ENCODE data around the gene COBLL1. TPM values are rescaled to one million over a fixed set of nuclear protein-coding genes. Genes with fewer than 3 reads are reported as not detected.
A peak's percentile ranks its signal among the peaks of the same experiment; 100 is the strongest.

COBLL1 gene
- total RNA-seq, result under 1 TPM; 0.17 to 0.50 TPM

GRCh38 chr2:164841719-164842623 is at the start of gene COBLL1:
TSS of gene COBLL1 (minus strand) at chr2:164841823. CDS start at chr2:164841196, 627 bp downstream.
- no peaks in the 10 kb centered on the region for H3K9me3 Mint-ChIP-seq
- peaks cover 61% of the 10 kb centered on the region for H3K27me3 Mint-ChIP-seq
- no peak within 1 kb of the TSS for H3K27ac Mint-ChIP-seq
- DNase-seq (peak; percentile 55), ATAC-seq (ENCODE audit: low read depth) (peak; percentile 62)
- peak within 1 kb of the TSS; percentile 76 for H3K4me3 Mint-ChIP-seq
- H3K36me3 Mint-ChIP-seq, result no peaks in the 10 kb centered on the region
- peaks cover 6% of the 10 kb centered on the region for H3K4me1 Mint-ChIP-seq
- POLR2A ChIA-PET, result no interaction called here

- POLR2A ChIA-PET, result no interaction called here
- Mint-ChIP-seq H3K4me1 (no peaks in the 10 kb centered on the region), H3K36me3 (no peaks in the 10 kb centered on the region), H3K27ac (no peak overlapping the region), H3K9me3 (no peaks in the 10 kb centered on the region), H3K27me3 (peaks cover 7% of the 10 kb centered on the region), H3K4me3 (no peak overlapping the region)
- no peak for DNase-seq
- no peak for ATAC-seq (ENCODE audit: low read depth)
Observed at GRCh38 chr2:164890544-164890943, 48.9 kb upstream of the COBLL1 start.

DNA sequence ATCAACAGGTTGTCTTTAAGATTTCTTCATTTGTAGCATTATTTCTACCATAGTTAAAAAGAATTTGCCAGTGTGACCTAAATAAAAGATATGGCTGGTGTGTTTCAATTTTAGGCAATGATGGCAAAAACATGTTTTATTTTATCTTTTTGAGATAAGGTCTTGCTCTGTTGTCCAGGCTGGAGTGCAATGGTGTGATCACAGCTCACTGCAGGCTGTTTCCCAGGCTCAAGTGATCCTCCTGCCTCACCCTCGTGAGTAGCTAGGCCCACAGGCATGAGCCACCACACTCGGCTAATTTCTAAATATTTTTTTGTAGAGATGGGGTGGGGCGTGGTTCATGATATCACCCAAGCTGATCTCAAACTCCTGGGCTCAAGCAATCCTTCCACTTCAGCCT is 47.0 kb upstream of the COBLL1 start:
- H3K9me3 Mint-ChIP-seq, result no peaks in the 10 kb centered on the region
- H3K4me1 Mint-ChIP-seq, result no peaks in the 10 kb centered on the region
- POLR2A ChIA-PET, result no interaction called here
- no peak overlapping the region for H3K27ac Mint-ChIP-seq
- H3K4me3 Mint-ChIP-seq, result no peak overlapping the region
- no peak for DNase-seq
- H3K36me3 Mint-ChIP-seq, result no peaks in the 10 kb centered on the region
- no peak for ATAC-seq (ENCODE audit: low read depth)
- peaks cover 7% of the 10 kb centered on the region for H3K27me3 Mint-ChIP-seq

DNA sequence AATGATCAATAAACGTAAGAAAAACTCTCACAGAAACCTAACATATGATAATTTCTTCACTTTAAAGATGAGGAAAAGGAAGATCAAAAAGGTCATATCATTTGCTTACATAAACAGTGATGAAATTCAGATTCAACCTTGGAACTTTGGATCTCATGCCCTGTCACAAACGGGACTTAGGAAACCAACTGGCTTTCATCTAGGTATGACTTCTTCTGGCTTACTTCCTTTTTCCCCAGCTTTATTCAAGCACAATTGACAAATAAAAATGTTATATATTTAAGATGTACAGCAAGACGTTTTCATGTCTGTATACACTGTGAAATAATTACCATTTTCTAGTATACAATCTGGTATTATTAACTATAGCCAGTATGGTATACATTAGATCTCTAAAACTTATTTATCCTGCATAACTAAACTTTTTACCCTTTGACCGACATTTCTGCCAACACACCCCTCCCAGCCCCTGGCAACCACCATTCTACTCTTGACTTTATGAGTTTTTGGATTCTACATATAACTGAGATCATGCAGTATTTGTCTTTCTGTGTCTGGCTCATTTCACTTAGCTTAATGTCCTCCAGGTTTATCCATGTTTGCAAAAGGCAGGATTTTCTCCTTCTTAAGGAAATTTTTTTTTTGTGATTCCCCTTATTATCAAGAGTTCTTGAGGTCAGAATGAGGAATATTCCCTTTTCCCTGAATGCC is 46.0 kb upstream of the COBLL1 start:
- peaks cover 7% of the 10 kb centered on the region for H3K27me3 Mint-ChIP-seq
- H3K27ac Mint-ChIP-seq, result no peak overlapping the region
- DNase-seq (no peak), ATAC-seq (ENCODE audit: low read depth) (no peak)
- H3K9me3 Mint-ChIP-seq, result no peaks in the 10 kb centered on the region
- no peaks in the 10 kb centered on the region for H3K36me3 Mint-ChIP-seq
- no peaks in the 10 kb centered on the region for H3K4me1 Mint-ChIP-seq
- POLR2A ChIA-PET, result no interaction called here
- H3K4me3 Mint-ChIP-seq, result no peak overlapping the region

- Mint-ChIP-seq H3K4me1 (no peaks in the 10 kb centered on the region), H3K36me3 (no peaks in the 10 kb centered on the region), H3K4me3 (no peak overlapping the region), H3K27ac (no peak overlapping the region), H3K9me3 (no peaks in the 10 kb centered on the region), H3K27me3 (peaks cover 2% of the 10 kb centered on the region)
- no peak for DNase-seq
- POLR2A ChIA-PET, result no interaction called here
- ATAC-seq (ENCODE audit: low read depth), result no peak
Observed at GRCh38 chr2:164882276-164882675, 40.7 kb upstream of the COBLL1 start.

DNA sequence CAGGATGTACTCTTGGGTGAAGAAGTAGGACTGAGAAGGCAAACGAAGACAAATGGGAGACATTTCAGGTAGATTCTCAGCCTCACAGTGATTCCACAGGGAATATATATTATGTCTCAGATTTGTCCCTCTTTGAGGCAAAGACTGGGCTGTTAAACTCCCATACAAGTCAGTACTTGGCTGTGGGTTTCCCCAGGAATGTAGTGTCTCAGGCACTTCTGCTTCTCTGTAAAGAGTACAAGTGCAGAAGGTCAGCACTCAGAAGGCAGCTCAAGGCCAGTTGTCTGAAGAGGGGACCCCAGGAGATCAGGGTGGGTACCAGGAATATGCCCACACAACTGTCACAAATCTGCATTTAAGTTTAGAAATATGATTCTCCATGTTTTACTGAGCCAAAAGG is 39.9 kb upstream of the COBLL1 start:
- ATAC-seq (ENCODE audit: low read depth), result no peak
- DNase-seq, result no peak
- H3K27ac Mint-ChIP-seq, result no peak overlapping the region
- H3K9me3 Mint-ChIP-seq, result no peaks in the 10 kb centered on the region
- H3K4me3 Mint-ChIP-seq, result no peak overlapping the region
- no peaks in the 10 kb centered on the region for H3K36me3 Mint-ChIP-seq
- H3K4me1 Mint-ChIP-seq, result no peaks in the 10 kb centered on the region
- H3K27me3 Mint-ChIP-seq, result peaks cover 2% of the 10 kb centered on the region
- POLR2A ChIA-PET, result no interaction called here

DNA sequence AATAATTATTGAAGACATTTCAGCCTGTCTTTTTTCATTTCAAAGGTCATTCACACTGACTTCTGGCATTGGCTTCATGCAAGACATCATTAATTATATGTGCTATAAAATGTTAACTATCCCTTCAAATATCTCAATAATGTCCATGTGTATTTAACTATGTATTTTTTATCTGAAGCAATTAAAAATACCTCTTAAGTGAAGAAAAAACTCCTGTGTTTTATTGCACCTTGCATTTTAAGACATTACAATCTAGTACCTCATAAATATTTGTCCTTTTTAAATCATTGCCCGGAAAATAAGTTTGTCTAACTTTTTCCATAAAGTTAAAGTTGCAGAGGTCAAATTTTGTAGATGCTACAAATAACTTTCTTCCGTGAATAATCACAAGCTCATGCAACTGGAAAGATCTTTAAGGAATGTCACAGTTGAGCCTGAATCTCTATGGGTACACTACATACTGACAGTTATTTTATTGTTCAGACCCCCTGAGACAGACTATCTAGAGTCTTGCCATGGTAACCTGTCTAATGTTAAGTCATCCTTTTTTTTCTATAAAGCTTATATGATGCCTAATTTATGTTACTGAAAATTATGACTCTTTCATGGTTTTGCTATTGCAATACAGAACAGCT is 38.4 kb upstream of the COBLL1 start:
- POLR2A ChIA-PET, result no interaction called here
- Mint-ChIP-seq H3K27me3 (peaks cover 2% of the 10 kb centered on the region), H3K9me3 (no peaks in the 10 kb centered on the region), H3K36me3 (no peaks in the 10 kb centered on the region), H3K4me1 (no peaks in the 10 kb centered on the region), H3K4me3 (no peak overlapping the region), H3K27ac (no peak overlapping the region)
- no peak for ATAC-seq (ENCODE audit: low read depth)
- no peak for DNase-seq

- no peak for DNase-seq
- H3K4me1 Mint-ChIP-seq, result no peaks in the 10 kb centered on the region
- H3K27me3 Mint-ChIP-seq, result peaks cover 2% of the 10 kb centered on the region
- no peak overlapping the region for H3K27ac Mint-ChIP-seq
- H3K36me3 Mint-ChIP-seq, result no peaks in the 10 kb centered on the region
- POLR2A ChIA-PET, result no interaction called here
- H3K4me3 Mint-ChIP-seq, result no peak overlapping the region
- no peak for ATAC-seq (ENCODE audit: low read depth)
- no peaks in the 10 kb centered on the region for H3K9me3 Mint-ChIP-seq
Observed at GRCh38 chr2:164877927-164878326, 36.3 kb upstream of the COBLL1 start.

DNA sequence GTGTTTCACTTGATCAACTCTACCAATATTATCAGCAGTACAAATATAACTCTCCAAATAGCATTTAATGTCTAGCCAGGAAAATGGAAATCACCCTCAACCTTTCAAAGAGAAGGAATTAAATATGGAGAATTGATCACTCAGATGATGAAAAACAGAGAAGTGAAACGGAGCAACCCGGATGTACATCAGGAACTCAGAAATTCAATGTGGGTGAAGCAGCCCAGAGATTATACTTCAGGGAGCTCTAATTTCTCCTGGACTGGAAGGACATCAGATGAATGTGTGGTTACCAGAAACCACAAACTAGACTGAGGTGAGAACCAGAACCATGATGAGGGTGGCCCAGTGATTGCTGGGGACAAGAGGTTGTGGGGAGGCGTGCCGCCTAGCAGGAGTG is 35.5 kb upstream of the COBLL1 start:
- Mint-ChIP-seq H3K4me3 (no peak overlapping the region), H3K9me3 (no peaks in the 10 kb centered on the region), H3K27ac (no peak overlapping the region), H3K36me3 (no peaks in the 10 kb centered on the region), H3K27me3 (peaks cover 2% of the 10 kb centered on the region), H3K4me1 (no peaks in the 10 kb centered on the region)
- POLR2A ChIA-PET, result no interaction called here
- DNase-seq, result no peak
- ATAC-seq (ENCODE audit: low read depth), result no peak

DNA sequence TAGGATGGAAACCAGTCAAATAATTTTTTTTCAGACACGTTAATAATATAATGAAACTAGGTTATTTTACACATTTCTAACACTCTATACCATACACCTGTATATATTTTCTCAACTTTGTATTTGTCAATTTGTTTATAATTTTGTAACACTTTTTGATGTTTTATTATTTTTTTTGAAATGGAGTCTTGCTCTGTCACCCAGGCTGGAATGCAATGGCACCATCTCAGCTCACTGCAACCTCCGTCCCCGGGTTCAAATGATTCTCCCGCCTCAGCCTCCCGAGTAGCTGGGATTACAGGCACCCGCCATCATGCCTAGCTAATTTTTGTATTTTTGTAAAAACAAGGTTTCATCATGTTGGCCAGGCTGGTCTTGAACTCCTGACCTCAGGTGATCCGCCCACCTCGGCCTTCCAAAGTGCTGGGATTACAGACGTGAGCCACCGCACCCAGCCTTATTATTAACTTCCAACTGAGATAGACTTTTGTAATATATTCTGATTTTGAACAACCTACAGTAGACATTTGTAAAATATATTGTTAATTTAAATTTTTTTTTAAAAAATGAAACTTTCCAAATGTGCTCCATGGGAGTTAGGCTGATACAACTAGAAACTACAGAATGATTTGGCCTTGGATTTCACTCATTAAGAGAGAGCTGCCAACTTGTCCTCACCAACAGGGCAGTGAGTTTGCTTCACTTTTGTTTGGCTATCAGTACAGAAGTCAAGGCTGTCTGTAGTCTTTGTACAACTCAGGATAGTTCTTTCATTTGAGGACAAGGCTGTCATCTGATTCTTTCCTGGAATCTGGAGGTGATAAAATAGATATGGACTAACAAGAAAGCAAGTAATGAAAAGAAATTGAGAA is 33.9 kb upstream of the COBLL1 start:
- POLR2A ChIA-PET, result no interaction called here
- Mint-ChIP-seq H3K27ac (no peak overlapping the region), H3K4me3 (no peak overlapping the region), H3K9me3 (no peaks in the 10 kb centered on the region), H3K4me1 (no peaks in the 10 kb centered on the region), H3K36me3 (no peaks in the 10 kb centered on the region), H3K27me3 (peaks cover 2% of the 10 kb centered on the region)
- ATAC-seq (ENCODE audit: low read depth) (no peak), DNase-seq (no peak)

GRCh38 chr2:164873210-164873908 is 31.7 kb upstream of the COBLL1 start:
- no peak for ATAC-seq (ENCODE audit: low read depth)
- Mint-ChIP-seq H3K9me3 (no peaks in the 10 kb centered on the region), H3K4me1 (no peaks in the 10 kb centered on the region), H3K4me3 (no peak overlapping the region), H3K27me3 (peaks cover 2% of the 10 kb centered on the region), H3K36me3 (no peaks in the 10 kb centered on the region), H3K27ac (no peak overlapping the region)
- no peak for DNase-seq
- POLR2A ChIA-PET, result no interaction called here

- POLR2A ChIA-PET, result interaction anchor here (0.7 kb wide), 1 partner anchor 18 kb away, joined by 3 read pairs; no protein-coding TSS in a partner anchor
- Mint-ChIP-seq H3K9me3 (no peaks in the 10 kb centered on the region), H3K27ac (no peak overlapping the region), H3K36me3 (no peaks in the 10 kb centered on the region), H3K4me1 (no peaks in the 10 kb centered on the region), H3K4me3 (no peak overlapping the region), H3K27me3 (peaks cover 2% of the 10 kb centered on the region)
- DNase-seq (no peak), ATAC-seq (ENCODE audit: low read depth) (no peak)
Observed at GRCh38 chr2:164871404-164871803, 29.8 kb upstream of the COBLL1 start.

DNA sequence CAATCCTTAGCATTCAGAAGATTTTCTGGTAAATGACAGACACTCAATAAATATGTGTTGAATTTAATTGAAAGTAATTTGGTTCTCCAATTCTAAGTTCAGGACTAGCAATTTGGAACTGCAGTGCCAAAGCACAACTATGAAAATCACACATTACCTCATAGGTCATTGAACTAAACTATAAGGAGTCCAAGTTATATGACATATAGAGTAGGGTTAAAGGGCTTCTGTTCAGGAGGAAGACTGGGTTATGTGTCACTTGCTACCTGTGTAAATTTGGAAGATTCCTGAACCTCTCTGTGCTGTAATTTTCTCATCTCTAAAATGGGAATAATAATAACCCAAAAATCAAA is 27.8 kb upstream of the COBLL1 start:
- Mint-ChIP-seq H3K27ac (no peak overlapping the region), H3K4me1 (no peaks in the 10 kb centered on the region), H3K4me3 (no peak overlapping the region), H3K36me3 (no peaks in the 10 kb centered on the region), H3K9me3 (no peaks in the 10 kb centered on the region), H3K27me3 (peaks cover 4% of the 10 kb centered on the region)
- POLR2A ChIA-PET, result no interaction called here
- ATAC-seq (ENCODE audit: low read depth), result no peak
- DNase-seq, result no peak

Measured in activated naive CD8-positive, alpha-beta T cell treated with anti-CD3 and anti-CD28 coated beads, Interleukin-2, amount 10 ng/mL, durations not matched to agents 7 days and 5 days (primary cell).